Measurements from ENCODE around the gene NOS1.

- no peak for TF ChIP-seq POLR2A (IDR thresholded peaks at IDR 0.05; ENCODE audit: low read length)
- no peak for TF ChIP-seq GATA1 (IDR thresholded peaks at IDR 0.05; ENCODE audit: low read depth, low read length)
Observed at GRCh38 chr12:117334051-117334450, 27.4 kb downstream of the NOS1 start.

Measured in erythroblast (primary cell).